GM10266 (cell line): Measurements from ENCODE around the gene TAS2R5.
"Not testable (repeated sequence)": the region's sequence is repeated elsewhere in the genome, so short reads cannot be mapped to it uniquely, and the experiment has no call there.

Source experiments
- DNase-seq: peaks from one replicate; pipeline ENCODE4 v3.0.0; 2012; ENCODE audit errors: extremely low spot score
- TF ChIP-seq, protein P1 (sequence below): IDR thresholded peaks from 2 replicates; pipeline ENCODE4 v1.5.1; 2012; ENCODE audit warnings: mild to moderate bottlenecking, low read depth; ENCODE audit not compliant: control insufficient read depth, insufficient read depth; ENCODE audit errors: missing control alignments

The TAS2R5 gene

DNA sequence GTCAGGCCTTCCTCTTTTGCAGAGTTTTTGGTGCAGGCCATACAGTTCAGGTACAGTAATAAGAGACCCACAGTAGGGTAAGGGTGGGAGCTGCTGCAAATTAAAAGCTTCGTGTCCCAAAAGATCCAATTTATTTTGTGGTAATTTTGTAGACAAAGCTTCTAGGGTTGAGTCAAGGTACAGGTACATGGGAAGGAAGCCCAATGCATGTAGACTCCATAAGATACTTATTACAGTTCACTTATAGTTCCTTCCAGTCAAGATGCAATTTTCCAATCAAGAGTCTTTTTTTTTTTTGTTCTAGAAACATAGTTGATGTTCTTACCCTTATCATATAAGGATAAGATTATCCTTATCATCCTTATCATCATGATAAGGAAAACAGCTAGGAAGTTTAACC lies 13.6 kb upstream of the TAS2R5 start, which contains the start of gene TAS2R4:
TSS of gene TAS2R4 (plus strand) at position 301 of the 400 bp plus-strand sequence. CDS start 1,815 bp downstream, outside the sequence.
- no peak for DNase-seq
- TF ChIP-seq, protein P1, sequence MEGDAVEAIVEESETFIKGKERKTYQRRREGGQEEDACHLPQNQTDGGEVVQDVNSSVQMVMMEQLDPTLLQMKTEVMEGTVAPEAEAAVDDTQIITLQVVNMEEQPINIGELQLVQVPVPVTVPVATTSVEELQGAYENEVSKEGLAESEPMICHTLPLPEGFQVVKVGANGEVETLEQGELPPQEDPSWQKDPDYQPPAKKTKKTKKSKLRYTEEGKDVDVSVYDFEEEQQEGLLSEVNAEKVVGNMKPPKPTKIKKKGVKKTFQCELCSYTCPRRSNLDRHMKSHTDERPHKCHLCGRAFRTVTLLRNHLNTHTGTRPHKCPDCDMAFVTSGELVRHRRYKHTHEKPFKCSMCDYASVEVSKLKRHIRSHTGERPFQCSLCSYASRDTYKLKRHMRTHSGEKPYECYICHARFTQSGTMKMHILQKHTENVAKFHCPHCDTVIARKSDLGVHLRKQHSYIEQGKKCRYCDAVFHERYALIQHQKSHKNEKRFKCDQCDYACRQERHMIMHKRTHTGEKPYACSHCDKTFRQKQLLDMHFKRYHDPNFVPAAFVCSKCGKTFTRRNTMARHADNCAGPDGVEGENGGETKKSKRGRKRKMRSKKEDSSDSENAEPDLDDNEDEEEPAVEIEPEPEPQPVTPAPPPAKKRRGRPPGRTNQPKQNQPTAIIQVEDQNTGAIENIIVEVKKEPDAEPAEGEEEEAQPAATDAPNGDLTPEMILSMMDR: no peak

DNA sequence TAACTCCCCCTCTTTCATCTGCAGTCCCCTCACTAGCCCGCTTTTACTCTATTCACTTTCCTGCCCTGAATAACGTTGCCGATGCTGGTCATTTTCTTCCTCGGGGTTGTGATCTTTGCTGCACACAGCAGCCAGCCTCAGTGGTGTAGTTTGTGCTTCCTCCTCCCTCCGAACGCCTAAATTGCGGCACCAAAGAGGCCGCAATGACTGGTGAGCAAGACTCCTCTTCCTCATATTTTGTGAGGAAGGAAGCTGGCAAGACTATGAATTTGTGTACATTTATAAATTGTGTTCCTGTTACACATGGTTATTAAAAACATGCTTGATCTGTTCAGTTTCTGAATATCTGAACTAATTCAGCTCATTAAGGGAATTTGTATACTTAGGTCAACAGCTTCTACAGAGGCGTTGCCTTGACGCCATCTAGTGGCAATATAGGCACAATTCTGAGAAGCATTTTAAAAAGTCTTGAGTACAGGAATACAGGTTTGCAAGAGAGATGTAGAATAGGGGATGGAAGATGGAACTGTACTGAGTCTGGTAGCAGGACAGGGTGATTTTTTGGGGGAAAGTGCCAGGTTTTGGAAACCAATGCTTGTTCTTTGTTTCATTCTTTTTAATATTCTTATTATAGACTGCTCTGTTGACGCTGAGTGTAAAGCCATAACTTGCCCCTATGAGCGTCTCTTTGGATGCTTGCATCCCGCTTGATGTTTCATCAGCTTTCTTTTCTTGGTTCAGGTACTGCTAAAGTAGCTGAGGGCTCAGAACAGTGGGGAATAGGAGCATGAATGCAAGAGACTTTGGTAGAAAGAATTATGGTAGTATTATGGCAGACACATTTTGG lies 4.1 kb upstream of the TAS2R5 start:
- peak; percentile 56 for DNase-seq

GRCh38 chr7:141788296-141788695 lies 1.7 kb upstream of the TAS2R5 start:
- TF ChIP-seq, protein P1: no peak
- no peak for DNase-seq

More for the DNA sequence above, 4.1 kb upstream of the TAS2R5 start:
- TF ChIP-seq, protein P1: peak; percentile 88

DNA sequence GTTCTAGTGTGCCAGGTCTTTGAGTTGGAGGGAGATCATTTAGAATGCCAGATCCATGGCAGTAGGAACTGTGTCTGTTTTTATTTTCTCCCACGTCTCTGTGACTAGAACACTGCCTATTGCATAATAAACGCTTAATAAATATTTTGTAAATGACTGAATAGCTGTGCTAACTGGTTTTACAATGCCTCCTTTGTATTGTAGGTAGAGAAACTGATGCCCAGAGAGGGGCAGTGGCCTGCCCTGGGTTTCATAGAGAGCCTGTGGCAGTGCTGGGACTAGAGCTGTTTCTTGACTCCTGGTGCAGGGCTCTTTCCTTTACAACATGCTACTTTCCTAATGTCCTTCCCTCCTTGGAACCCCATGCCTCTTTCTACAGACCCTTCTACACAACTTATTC lies 2.5 kb downstream of the TAS2R5 start:
- DNase-seq: no peak
- TF ChIP-seq, protein P1: no peak

DNA sequence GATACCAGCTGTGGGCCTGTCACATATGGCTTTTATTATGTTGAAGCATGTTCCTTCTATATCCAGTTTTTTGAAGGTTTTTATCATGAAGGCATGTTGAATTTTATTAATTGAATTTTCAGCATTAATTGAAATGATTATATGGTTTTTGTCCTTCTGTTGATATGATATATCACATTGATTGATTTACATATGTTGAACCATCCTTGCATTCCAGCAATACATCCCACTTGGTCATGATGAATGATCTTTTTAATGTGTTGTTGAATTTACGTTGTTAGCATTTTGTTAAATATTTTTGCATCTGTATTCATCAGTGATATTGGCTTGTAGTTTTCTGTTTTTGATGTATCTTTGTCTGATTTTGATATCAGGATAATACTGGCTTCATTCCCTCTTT lies 30.1 kb downstream of the TAS2R5 start:
- TF ChIP-seq, protein P1: no peak
- no peak for DNase-seq

- DNase-seq: not testable (repeated sequence)
These were observed 32.4 kb downstream of the TAS2R5 start for GRCh38 chr7:141822432-141822831.

DNA sequence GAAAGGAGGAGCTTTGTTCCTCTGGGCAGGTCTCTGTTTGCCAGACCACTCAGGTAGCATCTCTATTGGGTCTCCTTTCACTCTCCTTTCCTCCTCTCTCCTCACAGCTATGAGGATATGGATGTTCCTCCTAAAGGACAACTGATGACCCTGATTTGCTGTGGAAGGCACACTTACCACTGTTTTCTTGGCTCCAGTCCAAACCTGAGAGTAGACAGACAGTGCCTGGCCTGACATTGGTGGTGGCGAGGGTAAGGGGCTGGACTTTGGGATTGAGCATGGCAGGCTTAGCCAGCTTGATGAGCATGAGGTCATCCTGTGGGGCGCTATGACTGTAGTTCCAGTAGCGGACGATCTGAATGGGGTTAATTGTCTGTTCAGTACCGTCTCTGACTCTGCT lies 47.7 kb downstream of the TAS2R5 start:
- TF ChIP-seq, protein P1: no peak
- no peak for DNase-seq

DNA sequence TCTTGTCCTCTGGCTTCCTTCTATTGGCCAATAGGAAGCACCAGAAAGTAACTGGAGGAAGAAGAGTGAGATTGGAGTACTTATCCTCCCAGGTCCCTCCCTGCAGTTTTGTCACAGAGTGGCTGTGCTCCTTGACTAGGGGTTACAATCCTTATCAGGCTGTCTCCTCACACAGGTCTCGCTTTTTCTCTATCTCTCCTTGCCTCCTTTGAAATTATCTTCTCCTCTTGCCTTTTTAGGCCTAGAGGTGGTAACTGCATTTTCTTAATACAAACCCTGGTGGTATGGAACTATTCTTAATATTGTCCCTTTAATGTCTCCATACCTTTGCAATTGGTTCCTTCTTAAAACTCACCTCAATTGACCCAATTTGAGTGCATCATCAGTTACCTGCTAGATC lies 48.6 kb downstream of the TAS2R5 start:
- TF ChIP-seq, protein P1: no peak
- DNase-seq: no peak
